K562 (cell line): ENCODE data around the gene TLN1. TPM values are rescaled to one million over a fixed set of nuclear protein-coding genes. Genes with fewer than 3 reads are reported as not detected.

Experiments used
- ATAC-seq: fragments of 200-7000 bp; cut with Tn5 transposase; 3 replicates; pipeline ENCODE4 v1.9.1; 2020; ENCODE audit warnings: moderate library complexity
- BruUV-seq: library from RNA; stranded (reverse); fragments of 400-500 nt; replicated peaks from 2 replicates; lab custom pipeline; 2021; lab: Mats Ljungman, UMichigan
- CTCF ChIA-PET: fragments of 300-600 bp; formaldehyde crosslinking; extraction: SDS; loops from one replicate; lab custom pipeline; 2021; ENCODE audit warnings: low intra/inter-chr PET ratio; lab: Yijun Ruan, JAX
- POLR2A ChIA-PET: fragments of 300-600, 350-650 bp; sonication (Branson Sonifier 250); formaldehyde crosslinking; extraction: SDS; loops from one replicate; lab custom pipeline; 2021; ENCODE audit warnings: antibody characterized with exemption, inconsistent platforms; lab: Yijun Ruan, JAX
- DNase-seq, 4 experiments: peaks; one replicate each; pipeline versions ENCODE4 v3.0.0 to v3.0.0-alpha.2; 2011 to 2018; ENCODE audit warnings: low spot score in 3 of 4, mixed read lengths in 3 of 4; ENCODE audit errors: extremely low read depth in 1 of 4
- FAIRE-seq: peaks from 2 replicates; lab custom pipeline; 2011; peaks lifted over from hg19 to GRCh38; lab: Jason Lieb, UNC
- H2AFZ ChIP-seq: 2 replicates; pipeline ENCODE4 v1.6.0; 2011; ENCODE audit warnings: low read depth, low read length, control low read depth, inconsistent platforms
- H3K27ac ChIP-seq: fragments of 200-600 bp; 3 replicates; pipeline ENCODE4 v1.8.0; 2011; ENCODE audit warnings: low read depth, mild to moderate bottlenecking, control low read depth, inconsistent platforms, low read length, moderate library complexity, mixed read lengths; ENCODE audit errors: extremely low read depth
- H3K27me3 ChIP-seq, 2 experiments: fragments of 300-600 bp in 1 of 2; 2 replicates in 1 of 2; 3 replicates in 1 of 2; pipeline versions ENCODE4 v1.6.0 to v1.8.0; 2011; ENCODE audit warnings: inconsistent platforms in 2 of 2, low read length in 2 of 2, mild to moderate bottlenecking in 1 of 2, mixed read lengths in 1 of 2, moderate library complexity in 1 of 2; ENCODE audit not compliant: control insufficient read depth in 2 of 2, insufficient read depth in 2 of 2
- H3K36me3 ChIP-seq: fragments of 300-600 bp; 3 replicates; pipeline ENCODE4 v1.8.0; 2011; ENCODE audit warnings: mild to moderate bottlenecking, low read length, inconsistent platforms; ENCODE audit not compliant: control insufficient read depth, insufficient read depth
- H3K4me1 ChIP-seq, 2 experiments: fragments of 200-600 bp in 1 of 2; replicated peaks in 1 of 2; 2 replicates in 1 of 2; 3 replicates in 1 of 2; pipeline versions ENCODE4 v1.5.1 to v1.8.0; 2011; ENCODE audit warnings: inconsistent platforms in 2 of 2, low read length in 2 of 2, mild to moderate bottlenecking in 1 of 2, mixed read lengths in 1 of 2, moderate library complexity in 1 of 2; ENCODE audit not compliant: control insufficient read depth in 2 of 2, insufficient read depth in 2 of 2
- H3K4me2 ChIP-seq: 2 replicates; pipeline ENCODE4 v1.6.1; 2011; ENCODE audit warnings: low read length, control low read depth, inconsistent platforms, mixed read lengths; ENCODE audit not compliant: insufficient read depth
- H3K4me3 ChIP-seq: fragments of 200-600 bp; sonication (generic), shearing (Covaris generic); 2 replicates; pipeline ENCODE4 v1.5.1; 2016; ENCODE audit warnings: control low read depth, inconsistent platforms
- H3K79me2 ChIP-seq: fragments of 200-600 bp; 3 replicates; pipeline ENCODE4 v1.8.0; 2011; ENCODE audit warnings: low read length, inconsistent platforms; ENCODE audit not compliant: control insufficient read depth, insufficient read depth
- H3K9ac ChIP-seq, 2 experiments: 2 replicates each; pipeline versions ENCODE4 v1.6.0 to v1.6.1; 2011; ENCODE audit warnings: low read depth in 2 of 2, low read length in 2 of 2, control low read depth in 1 of 2, inconsistent platforms in 1 of 2, mild to moderate bottlenecking in 1 of 2, mixed read lengths in 1 of 2; ENCODE audit not compliant: insufficient read depth in 1 of 2
- H3K9me1 ChIP-seq: one replicate; pipeline ENCODE4 v1.6.0; 2011; ENCODE audit warnings: inconsistent platforms, mild to moderate bottlenecking, low read length, moderate library complexity; ENCODE audit not compliant: control insufficient read depth, insufficient read depth
- H3K9me3 ChIP-seq: replicated peaks from 2 replicates; pipeline ENCODE4 v1.5.1; 2011; ENCODE audit warnings: low read depth, low read length, inconsistent platforms; ENCODE audit not compliant: control insufficient read depth, insufficient read depth
- H4K20me1 ChIP-seq: replicated peaks from 2 replicates; pipeline ENCODE4 v1.6.1; 2011; ENCODE audit warnings: low read length, inconsistent platforms, mixed read lengths; ENCODE audit not compliant: control insufficient read depth, insufficient read depth
- CHD1 ChIP-seq: fragments of 200-600 bp; sonication (generic); IDR thresholded peaks from one replicate; pipeline ENCODE4 v1.6.1; 2012; ENCODE audit warnings: mild to moderate bottlenecking, moderate library complexity, low read length, inconsistent platforms
- CHD4 ChIP-seq: fragments of 200-600 bp; sonication (generic); IDR thresholded peaks from 3 replicates; pipeline ENCODE4 v1.6.1; 2012; ENCODE audit warnings: low read depth, mild to moderate bottlenecking, mixed read lengths, low read length, inconsistent platforms; ENCODE audit not compliant: insufficient read depth, insufficient replicate concordance, poor library complexity, severe bottlenecking
- CTCF ChIP-seq, 3 experiments: IDR thresholded peaks in 2 of 3; conservative IDR thresholded peaks in 1 of 3; 2 replicates each; pipeline ENCODE4 v1.5.1; 2011 to 2012; ENCODE audit warnings: low read length in 3 of 3, mild to moderate bottlenecking in 3 of 3, control low read depth in 2 of 3, improper control_type of control experiment in 1 of 3, inconsistent platforms in 1 of 3, low read depth in 1 of 3, mixed read lengths in 1 of 3, moderate library complexity in 1 of 3; ENCODE audit not compliant: insufficient read depth in 2 of 3
- DPF2 ChIP-seq: fragments of 450-650 bp; IDR thresholded peaks from 2 replicates; pipeline ENCODE4 v1.6.1; 2016
- KDM1A ChIP-seq, 2 experiments: fragments of 450-650 bp; IDR thresholded peaks; 2 replicates each; pipeline ENCODE4 v1.6.1; 2016; ENCODE audit warnings: mild to moderate bottlenecking in 2 of 2
- KDM4B ChIP-seq, 2 experiments: fragments of 450-650 bp in 1 of 2; sonication (generic) in 1 of 2; IDR thresholded peaks; 2 replicates each; pipeline ENCODE4 v1.6.1; 2016 to 2017; ENCODE audit warnings: borderline replicate concordance in 2 of 2, antibody characterized with exemption in 1 of 2, low read depth in 1 of 2, mild to moderate bottlenecking in 1 of 2
- NR2C1 ChIP-seq, 2 experiments: fragments of 450-650 bp; IDR thresholded peaks; 2 replicates each; pipeline ENCODE4 v1.6.1; 2017; ENCODE audit warnings: mild to moderate bottlenecking in 2 of 2, antibody characterized with exemption in 1 of 2, inconsistent platforms in 1 of 2, missing compliant biosample characterization in 1 of 2, missing genetic modification characterization in 1 of 2
- NR2C2 ChIP-seq, 2 experiments: fragments of 200-800 bp in 1 of 2; sonication (Bioruptor generic) in 1 of 2; sonication (generic) in 1 of 2; formaldehyde crosslinking in 1 of 2; IDR thresholded peaks; 2 replicates each; pipeline versions ENCODE4 v1.6.1 to v1.8.0; 2016 to 2022; ENCODE audit warnings: mild to moderate bottlenecking in 1 of 2, missing compliant biosample characterization in 1 of 2, missing genetic modification characterization in 1 of 2, missing genetic modification reagents in 1 of 2
- PTRF ChIP-seq: fragments of 450-650 bp; IDR thresholded peaks from 2 replicates; pipeline ENCODE4 v1.6.1; 2016; ENCODE audit warnings: mild to moderate bottlenecking, missing genetic modification characterization, missing compliant biosample characterization
- RAD21 ChIP-seq, 2 experiments: fragments of 250-450 bp in 1 of 2; fragments of 450-650 bp in 1 of 2; sonication (Bioruptor Pico) in 1 of 2; formaldehyde crosslinking in 1 of 2; IDR thresholded peaks in 1 of 2; conservative IDR thresholded peaks in 1 of 2; 2 replicates each; pipeline versions ENCODE4 v1.4.0 to v1.8.0; 2020 to 2022; ENCODE audit warnings: mild to moderate bottlenecking in 2 of 2, moderate library complexity in 1 of 2
- RCOR1 ChIP-seq, 2 experiments: IDR thresholded peaks; 2 replicates each; pipeline ENCODE4 v1.6.1; 2012; ENCODE audit warnings: low read depth in 2 of 2, low read length in 2 of 2, borderline replicate concordance in 1 of 2, improper control_type of control experiment in 1 of 2
- RNF219 ChIP-seq: fragments of 250-450 bp; sonication (Bioruptor Pico); IDR thresholded peaks from 2 replicates; pipeline ENCODE4 v1.5.0; 2022; ENCODE audit warnings: mild to moderate bottlenecking
- YY1 ChIP-seq, 3 experiments: IDR thresholded peaks; 2 replicates each; pipeline ENCODE4 v1.6.1; 2011; ENCODE audit warnings: low read length in 2 of 3, mild to moderate bottlenecking in 2 of 3, moderate library complexity in 2 of 3, borderline replicate concordance in 1 of 3, control low read depth in 1 of 3, low read depth in 1 of 3; ENCODE audit not compliant: insufficient read depth in 3 of 3, insufficient replicate concordance in 2 of 3, control insufficient read depth in 1 of 3, insufficient read length in 1 of 3; ENCODE audit errors: extremely low read depth in 1 of 3
- ZEB2 ChIP-seq: fragments of 450-650 bp; IDR thresholded peaks from 2 replicates; pipeline ENCODE4 v1.6.1; 2016
- WGBS: fragments of 100-300 bp; shearing (Covaris generic); methylation state at CpG from one replicate; pipeline ENCODE4 v1.1.6; 2016; ENCODE audit warnings: low coverage, mixed read lengths; ENCODE audit not compliant: insufficient coverage; ENCODE audit errors: missing lambda C conversion rate; 5-methylcytosine and 5-hydroxymethylcytosine counted together
- in situ Hi-C: fragments of 300-500 bp; cut with MboI; formaldehyde crosslinking; loops from 4 replicates; pipeline ENCODE4 v1.15.0; 2018; ENCODE audit warnings: inconsistent platforms, mixed read lengths
- intact Hi-C: fragments of 100-400 bp; cut with micrococcal nuclease; formaldehyde crosslinking; loops from 2 replicates; pipeline ENCODE4 v1.14.2; 2022
- polyA plus RNA-seq, 8 experiments: library from polyadenylated mRNA; depleted of rRNA in 4 of 8; stranded (reverse) in 5 of 8; unstranded in 3 of 8; fragments of >200 nt; fragmentation: Nextera tagmentation in 2 of 8; fragmentation: Illumina TruSeq in 1 of 8; extraction: Ambion mirVana in 2 of 8; extraction: Trizol in 1 of 8; gene quantifications; 2 replicates each; pipeline versions ENCODE4 v1.2.1 to v1.2.3, GENCODE V29; 2011 to 2014; ENCODE audit warnings: inconsistent platforms in 1 of 8, missing spikeins in 1 of 8
- total RNA-seq, 7 experiments: library from RNA; depleted of rRNA in 6 of 7; stranded (reverse); fragments of >200 nt in 6 of 7; fragmentation: Illumina TruSeq in 2 of 7; extraction: Trizol in 2 of 7; gene quantifications; 2 replicates each; pipeline versions ENCODE4 v1.2.1 to v1.2.3, GENCODE V29; 2011 to 2021; ENCODE audit warnings: low replicate concordance in 1 of 7

TLN1 gene
- total and polyA plus RNA-seq, 9 of the 15 experiments (the other 6 are each of a cell fraction or from before 2014, with no cell fraction given) = 3.6 to 240 (median 54.8) TPM

GRCh38 chr9:35749515-35750255 is 17.7 kb upstream of the TLN1 start:
- FAIRE-seq = peak; percentile 70
- TF ChIP-seq RAD21 (CRISPR knock-in tag; conservative IDR thresholded peaks at IDR 0.05 in 1 of 2, IDR thresholded peaks at IDR 0.05 in 1 of 2) (0 out of 4 replicates have a peak, but pooled peaks of 1 of the 2 experiments have one; percentile 12), RCOR1 (IDR thresholded peaks at IDR 0.05; ENCODE audit: borderline replicate concordance in 1 of 2, low read depth in 2 of 2, low read length in 2 of 2) (0 out of 4 replicates have a peak, but pooled peaks of 1 of the 2 experiments have one; percentile 11), NR2C1 (IDR thresholded peaks at IDR 0.05) (no peak; the same call in 1 of the 2 replicates), NR2C1 (tag; IDR thresholded peaks at IDR 0.05) (peak; percentile 59), CTCF (IDR thresholded peaks at IDR 0.05 in 2 of 3, conservative IDR thresholded peaks at IDR 0.05 in 1 of 3; ENCODE audit: insufficient read depth in 2 of 3, low read depth in 1 of 3, low read length in 3 of 3) (peak in 2 of 3 experiments; percentile 8 to 9; a peak in 1 of 6 replicates), CHD4 (no peak), RNF219 (CRISPR knock-in tag) (no peak), KDM4B (IDR thresholded peaks at IDR 0.05; ENCODE audit: borderline replicate concordance in 2 of 2, low read depth in 1 of 2) (no peak), YY1 (IDR thresholded peaks at IDR 0.05; ENCODE audit: borderline replicate concordance in 1 of 3, control insufficient read depth in 1 of 3, extremely low read depth in 1 of 3, insufficient read depth in 3 of 3, insufficient read length in 1 of 3, insufficient replicate concordance in 2 of 3, low read depth in 1 of 3, low read length in 2 of 3) (peak in 1 of 3 experiments; percentile 62), ZEB2 (0 out of 2 replicates have a peak, but pooled peaks have one; percentile 36), PTRF (no peak), NR2C2 (CRISPR knock-in tag; IDR thresholded peaks at IDR 0.05) (no peak), NR2C2 (tag; IDR thresholded peaks at IDR 0.05) (peak; percentile 76; the same call in 1 of the 2 replicates), CHD1 (peak; percentile 57), DPF2 (no peak), KDM1A (IDR thresholded peaks at IDR 0.05) (no peak)

More at GRCh38 chr9:35749515-35750255, 17.7 kb upstream of the TLN1 start:
- peak in 3 of 4 experiments; percentile 47 to 55 (median 54) for DNase-seq
- in situ Hi-C loops (no loop called here), intact Hi-C loops (loop anchor here (2.0 kb wide), 1 partner anchor 17 kb away; the partner anchor contains the start of genes CREB3 and TLN1)
- peak; percentile 71 for ATAC-seq
- H3K9me1 ChIP-seq = peaks cover 6% of the 10 kb centered on the region
- WGBS = 8% methylated on average over 13 of the region's 19 CpGs
- H3K27me3 ChIP-seq = no peaks in the 10 kb centered on the region
- peak overlapping the region; percentile 78 for H2AFZ ChIP-seq
- BruUV-seq = no TSS peak
- peak overlapping the region; percentile 95 for H3K4me3 ChIP-seq
- peaks cover 8 to 19% of the 10 kb centered on the region in 2 experiments; a peak in 4 of 5 replicates for H3K4me1 ChIP-seq
- peaks cover 45% of the 10 kb centered on the region; the same call in 2 of the 3 replicates for H3K36me3 ChIP-seq
- peaks cover 51% of the 10 kb centered on the region for H3K79me2 ChIP-seq
- peak overlapping the region; percentile 93 for H3K4me2 ChIP-seq
- ChIA-PET CTCF (no interaction called here), POLR2A (interaction anchor here (0.8 to 3.9 kb wide), 6 partner anchors 9 to 89 kb away, joined by 3 to 17 read pairs (median 4); partner anchors contain the start of genes CREB3 and TLN1)
- H3K27ac ChIP-seq = peak overlapping the region; percentile 91
- peaks cover 19% of the 10 kb centered on the region for H4K20me1 ChIP-seq
- H3K9ac ChIP-seq = peak overlapping the region; percentile 86 to 93
- no peaks in the 10 kb centered on the region for H3K9me3 ChIP-seq
